Measurements from ENCODE around the gene OR4K17. TPM values are rescaled to one million over a fixed set of nuclear protein-coding genes. Genes with fewer than 3 reads are reported as not detected.

OR4K17 gene
- total and polyA plus RNA-seq, 9 of the 15 experiments (the other 6 are each of a cell fraction or from before 2014, with no cell fraction given), result not detected

GRCh38 chr14:20144820-20145219 lies 34.3 kb downstream of the OR4K17 start (continued):
- TF ChIP-seq SMARCB1 (IDR thresholded peaks at IDR 0.05; ENCODE audit: insufficient read length, low read depth) (no peak), ZNF263 (CRISPR knock-in tag; IDR thresholded peaks at IDR 0.05; ENCODE audit: borderline replicate concordance) (no peak), ZNF444 (CRISPR knock-in tag; IDR thresholded peaks at IDR 0.05) (no peak), KAT7 (CRISPR knock-in tag; IDR thresholded peaks at IDR 0.05; ENCODE audit: borderline replicate concordance) (no peak), ZNF316 (IDR thresholded peaks at IDR 0.05) (no peak), TCF7 (IDR thresholded peaks at IDR 0.05; ENCODE audit: borderline replicate concordance) (no peak), SMARCE1 (IDR thresholded peaks at IDR 0.05) (no peak), SIN3B (IDR thresholded peaks at IDR 0.05; ENCODE audit: low read depth) (no peak)
- TF ChIP-seq, protein P1, sequence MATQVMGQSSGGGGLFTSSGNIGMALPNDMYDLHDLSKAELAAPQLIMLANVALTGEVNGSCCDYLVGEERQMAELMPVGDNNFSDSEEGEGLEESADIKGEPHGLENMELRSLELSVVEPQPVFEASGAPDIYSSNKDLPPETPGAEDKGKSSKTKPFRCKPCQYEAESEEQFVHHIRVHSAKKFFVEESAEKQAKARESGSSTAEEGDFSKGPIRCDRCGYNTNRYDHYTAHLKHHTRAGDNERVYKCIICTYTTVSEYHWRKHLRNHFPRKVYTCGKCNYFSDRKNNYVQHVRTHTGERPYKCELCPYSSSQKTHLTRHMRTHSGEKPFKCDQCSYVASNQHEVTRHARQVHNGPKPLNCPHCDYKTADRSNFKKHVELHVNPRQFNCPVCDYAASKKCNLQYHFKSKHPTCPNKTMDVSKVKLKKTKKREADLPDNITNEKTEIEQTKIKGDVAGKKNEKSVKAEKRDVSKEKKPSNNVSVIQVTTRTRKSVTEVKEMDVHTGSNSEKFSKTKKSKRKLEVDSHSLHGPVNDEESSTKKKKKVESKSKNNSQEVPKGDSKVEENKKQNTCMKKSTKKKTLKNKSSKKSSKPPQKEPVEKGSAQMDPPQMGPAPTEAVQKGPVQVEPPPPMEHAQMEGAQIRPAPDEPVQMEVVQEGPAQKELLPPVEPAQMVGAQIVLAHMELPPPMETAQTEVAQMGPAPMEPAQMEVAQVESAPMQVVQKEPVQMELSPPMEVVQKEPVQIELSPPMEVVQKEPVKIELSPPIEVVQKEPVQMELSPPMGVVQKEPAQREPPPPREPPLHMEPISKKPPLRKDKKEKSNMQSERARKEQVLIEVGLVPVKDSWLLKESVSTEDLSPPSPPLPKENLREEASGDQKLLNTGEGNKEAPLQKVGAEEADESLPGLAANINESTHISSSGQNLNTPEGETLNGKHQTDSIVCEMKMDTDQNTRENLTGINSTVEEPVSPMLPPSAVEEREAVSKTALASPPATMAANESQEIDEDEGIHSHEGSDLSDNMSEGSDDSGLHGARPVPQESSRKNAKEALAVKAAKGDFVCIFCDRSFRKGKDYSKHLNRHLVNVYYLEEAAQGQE (IDR thresholded peaks at IDR 0.05; ENCODE audit: borderline replicate concordance), result no peak
- TF ChIP-seq, protein P1 (CRISPR knock-in tag; IDR thresholded peaks at IDR 0.05; ENCODE audit: low read depth), result no peak
- TF ChIP-seq, protein P2, sequence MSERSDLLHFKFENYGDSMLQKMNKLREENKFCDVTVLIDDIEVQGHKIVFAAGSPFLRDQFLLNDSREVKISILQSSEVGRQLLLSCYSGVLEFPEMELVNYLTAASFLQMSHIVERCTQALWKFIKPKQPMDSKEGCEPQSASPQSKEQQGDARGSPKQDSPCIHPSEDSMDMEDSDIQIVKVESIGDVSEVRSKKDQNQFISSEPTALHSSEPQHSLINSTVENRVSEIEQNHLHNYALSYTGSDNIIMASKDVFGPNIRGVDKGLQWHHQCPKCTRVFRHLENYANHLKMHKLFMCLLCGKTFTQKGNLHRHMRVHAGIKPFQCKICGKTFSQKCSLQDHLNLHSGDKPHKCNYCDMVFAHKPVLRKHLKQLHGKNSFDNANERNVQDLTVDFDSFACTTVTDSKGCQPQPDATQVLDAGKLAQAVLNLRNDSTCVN (CRISPR knock-in tag; IDR thresholded peaks at IDR 0.05), result no peak
